HL-60 (cell line): ENCODE measurements around the gene GAPDHS.

ENCODE experiments used
- DNase-seq, 2 experiments: peaks; one replicate each; pipeline ENCODE4 v3.0.0-alpha.2; 2010 to 2020; ENCODE audit warnings: low read depth in 1 of 2, low spot score in 1 of 2
- H3K27ac ChIP-seq: fragments of 250-450 bp; sonication (Bioruptor Pico); replicated peaks from 2 replicates; pipeline ENCODE4 v1.5.1; 2020; ENCODE audit warnings: mild to moderate bottlenecking, moderate library complexity
- H3K27me3 ChIP-seq: fragments of 250-450 bp; sonication (Bioruptor Pico); 2 replicates; pipeline ENCODE4 v1.5.1; 2021; ENCODE audit warnings: mild to moderate bottlenecking, moderate library complexity; ENCODE audit not compliant: insufficient read depth, poor library complexity, severe bottlenecking
- H3K4me3 ChIP-seq: replicated peaks from 2 replicates; pipeline ENCODE4 v1.5.1; 2011; ENCODE audit warnings: mild to moderate bottlenecking, control low read depth, low read length; ENCODE audit not compliant: insufficient read depth
- CTCF ChIP-seq: IDR thresholded peaks from one replicate; pipeline ENCODE4 v1.5.1; 2011; ENCODE audit warnings: low read length, control low read depth, inconsistent platforms; ENCODE audit not compliant: insufficient read depth
- GABPA ChIP-seq: IDR thresholded peaks from 2 replicates; pipeline ENCODE4 v1.6.1; 2012; ENCODE audit warnings: low read depth
- POLR2AphosphoS5 ChIP-seq: IDR thresholded peaks from 2 replicates; pipeline ENCODE4 v1.6.1; 2012; ENCODE audit warnings: low read depth
- SPI1 ChIP-seq: IDR thresholded peaks from 2 replicates; pipeline ENCODE4 v1.6.1; 2012; ENCODE audit warnings: low read depth, mild to moderate bottlenecking, borderline replicate concordance
- TF ChIP-seq, protein P1 (sequence below): IDR thresholded peaks from 2 replicates; pipeline ENCODE4 v1.6.1; 2012; ENCODE audit warnings: low read depth; ENCODE audit not compliant: insufficient replicate concordance

The GAPDHS gene

GRCh38 chr19:35528218-35529038 lies 4.8 kb upstream of the GAPDHS start, which contains the start of gene SBSN:
SBSN (minus strand) TSS chr19:35528311; CDS start chr19:35528281, 30 bp downstream.
- Histone ChIP-seq H3K4me3 (no peak within 1 kb of the TSS), H3K27me3 (peaks cover 10% of the 10 kb centered on the region), H3K27ac (no peak within 1 kb of the TSS)
- no peak for DNase-seq
- no peak for TF ChIP-seq CTCF
- TF ChIP-seq, protein P1, sequence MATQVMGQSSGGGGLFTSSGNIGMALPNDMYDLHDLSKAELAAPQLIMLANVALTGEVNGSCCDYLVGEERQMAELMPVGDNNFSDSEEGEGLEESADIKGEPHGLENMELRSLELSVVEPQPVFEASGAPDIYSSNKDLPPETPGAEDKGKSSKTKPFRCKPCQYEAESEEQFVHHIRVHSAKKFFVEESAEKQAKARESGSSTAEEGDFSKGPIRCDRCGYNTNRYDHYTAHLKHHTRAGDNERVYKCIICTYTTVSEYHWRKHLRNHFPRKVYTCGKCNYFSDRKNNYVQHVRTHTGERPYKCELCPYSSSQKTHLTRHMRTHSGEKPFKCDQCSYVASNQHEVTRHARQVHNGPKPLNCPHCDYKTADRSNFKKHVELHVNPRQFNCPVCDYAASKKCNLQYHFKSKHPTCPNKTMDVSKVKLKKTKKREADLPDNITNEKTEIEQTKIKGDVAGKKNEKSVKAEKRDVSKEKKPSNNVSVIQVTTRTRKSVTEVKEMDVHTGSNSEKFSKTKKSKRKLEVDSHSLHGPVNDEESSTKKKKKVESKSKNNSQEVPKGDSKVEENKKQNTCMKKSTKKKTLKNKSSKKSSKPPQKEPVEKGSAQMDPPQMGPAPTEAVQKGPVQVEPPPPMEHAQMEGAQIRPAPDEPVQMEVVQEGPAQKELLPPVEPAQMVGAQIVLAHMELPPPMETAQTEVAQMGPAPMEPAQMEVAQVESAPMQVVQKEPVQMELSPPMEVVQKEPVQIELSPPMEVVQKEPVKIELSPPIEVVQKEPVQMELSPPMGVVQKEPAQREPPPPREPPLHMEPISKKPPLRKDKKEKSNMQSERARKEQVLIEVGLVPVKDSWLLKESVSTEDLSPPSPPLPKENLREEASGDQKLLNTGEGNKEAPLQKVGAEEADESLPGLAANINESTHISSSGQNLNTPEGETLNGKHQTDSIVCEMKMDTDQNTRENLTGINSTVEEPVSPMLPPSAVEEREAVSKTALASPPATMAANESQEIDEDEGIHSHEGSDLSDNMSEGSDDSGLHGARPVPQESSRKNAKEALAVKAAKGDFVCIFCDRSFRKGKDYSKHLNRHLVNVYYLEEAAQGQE, result no peak
- TF ChIP-seq SPI1, result no peak

DNA sequence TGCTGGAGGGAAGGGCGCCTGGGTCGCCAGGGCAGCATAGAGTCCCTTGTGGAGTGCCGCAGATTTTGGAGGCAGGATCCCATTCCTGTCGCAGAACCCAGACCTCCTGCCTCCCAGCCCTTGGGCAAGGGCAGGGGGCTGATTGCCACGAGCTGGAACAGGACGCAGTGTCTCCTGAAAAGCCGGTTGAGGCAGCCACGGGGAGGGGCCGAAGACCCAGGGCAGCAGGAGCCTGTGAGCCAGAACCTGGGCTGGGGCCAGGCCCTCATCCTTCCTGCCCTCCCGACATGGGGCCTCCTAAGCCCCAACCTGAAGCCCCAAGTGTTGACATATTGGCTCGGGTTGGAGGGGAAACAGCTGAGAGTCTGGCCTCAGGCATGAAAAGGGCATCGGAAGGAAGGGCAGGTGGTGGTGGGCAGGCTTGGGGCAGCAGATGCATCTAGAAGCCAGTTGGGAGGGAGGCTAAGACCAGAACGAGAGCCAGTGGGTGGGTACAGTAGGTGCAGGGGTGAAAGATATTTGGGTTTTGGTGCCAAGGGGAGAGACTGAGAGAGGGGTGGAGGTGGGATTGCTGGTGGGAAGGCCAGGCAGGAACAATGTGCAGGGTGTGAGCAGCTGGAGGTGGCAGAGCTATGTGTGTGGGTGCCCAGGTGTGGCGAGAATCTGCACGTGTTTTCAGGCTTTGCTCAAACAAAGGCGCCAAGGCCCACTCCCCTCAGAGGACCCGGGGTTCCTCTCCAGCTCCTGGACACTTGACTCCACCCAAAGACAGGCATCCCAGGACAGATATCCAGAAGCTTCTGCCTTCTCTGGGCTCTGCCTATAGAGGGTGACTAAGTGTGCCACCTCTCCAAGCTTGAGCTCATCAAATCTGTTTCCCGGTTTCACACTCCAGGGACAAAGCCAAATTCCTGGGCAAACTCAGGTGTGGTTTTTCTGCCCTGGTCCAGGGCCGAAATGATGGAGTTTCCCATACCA lies 3.7 kb upstream of the GAPDHS start:
- H3K4me3 ChIP-seq, result no peak overlapping the region
- H3K27ac ChIP-seq, result no peak overlapping the region
- H3K27me3 ChIP-seq, result peaks cover 19% of the 10 kb centered on the region
- TF ChIP-seq, protein P1, result no peak
- TF ChIP-seq CTCF (no peak), POLR2AphosphoS5 (no peak), SPI1 (no peak), GABPA (no peak)
- DNase-seq, result no peak

GRCh38 chr19:35531291-35531690 lies 2.0 kb upstream of the GAPDHS start:
- no peak for TF ChIP-seq CTCF
- no peak for TF ChIP-seq SPI1
- TF ChIP-seq POLR2AphosphoS5, result no peak
- Histone ChIP-seq H3K27me3 (peaks cover 19% of the 10 kb centered on the region), H3K27ac (no peak overlapping the region), H3K4me3 (no peak overlapping the region)
- no peak for DNase-seq
